T-helper 1 cell (primary cell): Measurements from ENCODE around the gene ALDH18A1.
"Not testable (repeated sequence)": the region's sequence is repeated elsewhere in the genome, so short reads cannot be mapped to it uniquely, and the experiment has no call there.

Experiments
- DNase-seq, 5 donors: peaks; one replicate each; pipeline ENCODE4 v3.0.0-alpha.2; 2012 to 2020
- total RNA-seq, 4 donors: gene quantifications; one replicate each; lab custom pipeline; 2026; lab: John Stamatoyannopoulos, UW

ALDH18A1 gene
- 32.4 to 34.7 (median 33.7) reads per million in 4 donors for total RNA-seq

- DNase-seq = peak; percentile 76 to 92 (median 81)
Observed at GRCh38 chr10:95656291-95657164, at the start of gene ALDH18A1. TSS of gene ALDH18A1 (minus strand) at chr10:95656711. CDS start at chr10:95653377, 3,334 bp downstream.

- DNase-seq = no peak
Observed at GRCh38 chr10:95698415-95698814, 41.9 kb upstream of the ALDH18A1 start.

- no peak for DNase-seq
Observed at GRCh38 chr10:95697429-95697828, 40.9 kb upstream of the ALDH18A1 start.

- no peak for DNase-seq
Observed at GRCh38 chr10:95694665-95695064, 38.2 kb upstream of the ALDH18A1 start.

GRCh38 chr10:95693668-95694534, 37.4 kb upstream of the ALDH18A1 start, which contains the start of gene TCTN3:
TSS of gene TCTN3 (minus strand) at chr10:95693927. CDS start at chr10:95693899, 28 bp downstream.
- peak; percentile 90 to 99 (median 94) for DNase-seq

- peak in 1 of 5 donors; percentile 10 for DNase-seq
Observed at GRCh38 chr10:95693071-95693667, 36.7 kb upstream of the ALDH18A1 start.

DNA sequence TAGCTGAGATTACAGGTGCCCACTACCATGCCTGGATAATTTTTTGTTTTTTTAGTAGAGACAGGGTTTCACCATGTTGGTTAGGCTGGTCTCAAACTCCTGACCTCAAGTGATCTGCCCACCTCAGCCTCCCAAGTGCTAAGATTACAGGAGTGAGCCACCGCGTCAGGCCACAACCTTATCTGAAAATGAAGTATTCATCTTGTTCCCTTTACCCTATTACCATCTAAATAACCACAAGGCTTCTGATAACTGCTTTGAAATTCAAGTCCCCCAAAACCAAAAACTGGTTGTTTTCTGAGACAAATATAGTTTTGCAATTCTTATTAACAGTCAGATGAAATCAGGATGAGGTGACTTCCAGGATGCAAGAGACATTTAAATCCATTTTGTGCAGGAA, 34.8 kb upstream of the ALDH18A1 start:
- DNase-seq = no peak

- no peak for DNase-seq
Observed at GRCh38 chr10:95688648-95689047, 32.1 kb upstream of the ALDH18A1 start.

- no peak for DNase-seq
Observed at GRCh38 chr10:95683966-95684365, 27.5 kb upstream of the ALDH18A1 start.

DNA sequence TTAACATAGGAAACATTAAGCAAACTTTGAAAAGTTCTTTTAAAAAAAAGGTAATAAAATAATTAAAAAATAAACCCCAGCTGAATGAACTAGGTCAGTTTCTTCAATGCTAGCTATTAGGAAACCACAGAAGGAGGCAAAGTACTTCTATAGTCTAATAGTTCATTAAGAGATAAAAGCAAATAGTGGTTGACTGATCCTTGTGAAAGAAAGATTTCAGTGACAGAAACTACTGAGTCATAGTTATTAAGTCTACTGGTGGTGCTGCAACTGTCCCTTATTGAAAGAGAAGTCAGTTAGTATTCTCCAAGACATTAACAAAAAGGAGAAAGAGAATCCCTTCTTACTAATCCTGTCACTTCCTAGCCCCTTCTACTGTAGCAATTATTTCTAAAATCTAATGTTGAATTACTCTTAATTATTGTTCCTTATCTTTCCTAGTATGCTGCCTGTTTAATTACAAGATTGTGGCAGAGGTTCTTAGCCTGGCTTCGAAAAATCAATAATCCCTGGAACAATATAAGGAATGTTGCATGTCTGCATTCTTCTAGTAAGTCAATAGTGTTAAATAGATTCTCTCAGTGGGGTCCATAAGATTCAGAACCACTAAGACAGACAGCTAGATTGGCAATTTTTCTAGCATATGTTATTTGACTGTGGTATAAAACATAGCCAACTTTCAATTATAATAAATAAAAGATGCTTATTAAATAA, 19.0 kb upstream of the ALDH18A1 start:
- no peak for DNase-seq

DNA sequence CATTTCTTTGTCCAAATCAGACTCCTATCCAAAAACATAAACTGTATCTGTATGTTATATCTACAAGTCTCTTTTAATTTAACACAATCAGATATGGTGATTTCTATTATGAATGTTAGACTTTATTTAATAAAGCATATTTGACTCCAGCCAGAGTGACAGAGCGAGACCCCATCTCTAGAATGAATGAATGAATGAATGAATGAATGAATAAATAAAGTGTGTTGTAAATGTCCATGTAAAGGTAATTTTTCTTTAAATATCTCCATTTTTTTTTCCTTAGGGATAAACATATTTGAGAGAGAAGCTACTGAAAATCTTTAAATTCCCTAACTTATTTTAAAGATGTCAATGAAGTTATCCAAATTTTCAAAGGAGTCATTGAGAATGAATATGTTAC, 18.1 kb upstream of the ALDH18A1 start:
- DNase-seq = no peak

- not testable (repeated sequence) for DNase-seq
Observed at GRCh38 chr10:95672641-95673040, 16.1 kb upstream of the ALDH18A1 start.

- no peak for DNase-seq
Observed at GRCh38 chr10:95664543-95664942, 8.0 kb upstream of the ALDH18A1 start.

GRCh38 chr10:95663496-95663895, 7.0 kb upstream of the ALDH18A1 start:
- DNase-seq = no peak

DNA sequence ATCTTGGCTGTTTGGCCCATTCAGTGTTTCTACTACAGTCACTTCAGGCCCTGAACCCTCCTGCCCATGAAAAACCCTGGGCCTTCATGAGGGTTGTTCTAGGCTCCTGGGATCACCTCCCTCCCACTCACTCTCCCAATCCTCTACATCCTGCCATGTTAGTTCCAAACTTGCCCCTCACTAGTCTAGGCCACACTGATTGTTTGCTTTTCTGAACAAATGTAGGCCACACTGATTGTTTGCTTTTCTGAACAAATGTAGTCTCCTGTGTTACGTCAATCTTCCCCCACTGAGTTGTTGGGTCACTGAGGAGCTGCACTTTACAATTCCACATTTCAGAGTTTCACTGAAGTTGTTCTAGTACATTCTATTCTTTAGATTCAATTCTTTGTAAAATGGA, 5.3 kb upstream of the ALDH18A1 start:
- DNase-seq = no peak

DNA sequence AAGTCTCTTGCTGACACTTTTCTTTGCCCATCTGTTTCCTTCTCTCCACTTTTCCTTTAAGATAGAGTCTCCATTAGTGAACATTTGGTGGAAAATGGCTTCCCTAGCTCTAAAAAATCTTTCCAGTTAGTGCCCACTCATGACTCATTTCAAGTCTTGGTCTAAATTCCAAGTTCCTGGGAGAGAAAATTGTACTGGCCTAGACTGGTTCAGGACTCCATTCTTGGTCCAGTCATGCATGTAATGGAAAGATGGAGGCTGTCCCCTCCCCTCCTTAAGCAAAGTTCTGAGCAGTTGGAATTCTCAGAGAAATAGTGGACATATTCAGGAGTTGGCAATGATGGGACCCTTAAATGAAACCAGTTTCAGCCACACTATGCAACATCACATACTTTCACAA, 3.8 kb upstream of the ALDH18A1 start:
- no peak for DNase-seq

- no peak for DNase-seq
Observed at GRCh38 chr10:95657250-95657649, 739 bp upstream of the ALDH18A1 start.

GRCh38 chr10:95655571-95656290, 780 bp downstream of the ALDH18A1 start:
- peak in 2 of 5 donors; percentile 0 to 34 for DNase-seq

DNA sequence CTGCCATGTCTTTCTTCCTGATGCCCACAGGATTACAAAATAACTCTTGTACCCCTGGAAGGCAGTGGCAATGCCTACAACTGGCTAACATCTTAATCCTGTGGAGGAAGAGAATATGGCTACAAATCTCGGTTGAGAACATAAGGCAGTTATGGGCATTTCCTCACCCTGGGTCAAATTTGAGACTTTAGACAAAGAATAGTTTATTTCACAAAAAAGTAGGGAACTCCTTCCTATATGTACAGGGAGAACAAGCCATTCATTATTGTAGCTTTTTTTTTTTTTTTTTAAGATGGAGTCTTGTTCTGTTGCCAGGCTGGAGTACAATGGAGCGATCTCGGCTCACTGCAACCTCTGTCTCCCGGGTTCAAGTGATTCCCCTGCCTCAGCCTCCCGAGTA, 2.6 kb downstream of the ALDH18A1 start:
- DNase-seq = no peak

DNA sequence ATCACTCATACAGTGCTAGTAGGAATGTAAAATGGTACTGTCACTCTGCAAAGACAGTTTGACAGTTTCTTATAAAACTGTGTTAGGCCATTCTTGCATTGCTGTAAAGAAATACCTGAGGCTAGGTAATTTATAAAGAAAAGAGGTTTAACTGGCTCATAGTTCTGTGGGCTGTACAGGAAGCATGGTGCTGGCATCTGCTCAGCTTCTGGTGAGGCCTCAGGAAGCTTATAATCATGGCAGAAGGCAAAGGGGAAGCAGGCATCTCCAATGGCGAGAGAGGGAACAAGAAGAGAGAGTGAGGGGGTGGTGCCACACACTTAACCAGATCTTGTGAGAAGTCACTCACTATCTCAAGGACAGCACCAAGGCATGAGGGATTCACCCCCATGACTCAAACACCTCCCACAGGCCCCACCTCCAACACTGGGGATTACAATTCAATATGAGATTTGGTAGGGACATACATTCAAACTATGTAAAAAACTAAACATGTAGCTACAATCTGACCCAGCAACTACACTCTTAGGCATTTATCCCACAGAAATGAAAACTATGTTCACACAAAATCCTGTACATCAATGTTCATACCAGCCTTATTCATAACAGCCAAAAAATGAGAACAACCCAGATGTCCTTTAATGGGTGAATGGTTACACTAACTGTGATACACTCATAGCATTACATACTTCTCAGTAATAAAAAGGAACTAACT, 5.0 kb downstream of the ALDH18A1 start:
- no peak for DNase-seq

DNA sequence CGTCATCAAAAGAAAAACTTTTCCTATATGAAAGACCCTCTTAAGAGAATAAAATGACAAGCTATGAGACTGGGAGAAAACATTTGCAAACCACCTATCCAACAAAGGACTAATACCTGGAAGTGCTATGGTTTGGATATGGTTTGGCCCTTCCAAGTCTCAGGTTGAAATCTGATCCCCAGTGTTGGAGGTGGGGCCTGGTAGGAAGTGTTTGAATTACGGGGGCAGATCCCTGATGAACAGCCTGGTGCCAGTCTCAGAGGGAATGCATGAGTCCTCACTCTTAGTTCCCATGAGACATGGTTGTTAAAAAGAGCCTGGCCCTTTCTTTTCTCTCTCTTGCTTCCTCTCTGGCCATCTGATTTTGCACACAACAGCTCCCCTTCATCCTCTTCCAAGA, 6.3 kb downstream of the ALDH18A1 start:
- DNase-seq = no peak
